DND-41 (cell line): ENCODE results near the gene ARFGEF3.
"Not testable (repeated sequence)": the region's sequence is repeated elsewhere in the genome, so short reads cannot be mapped to it uniquely, and the experiment has no call there.

Experiments
- EZH2 ChIP-seq: IDR thresholded peaks from 3 replicates; pipeline ENCODE4 v1.6.1; 2012; ENCODE audit warnings: borderline replicate concordance, low read depth, mild to moderate bottlenecking, moderate library complexity, low read length, inconsistent platforms; ENCODE audit not compliant: severe bottlenecking
- TF ChIP-seq, protein P1 (sequence below): IDR thresholded peaks from 2 replicates; pipeline ENCODE4 v1.5.1; 2012; ENCODE audit warnings: borderline replicate concordance, low read length, moderate library complexity, mild to moderate bottlenecking; ENCODE audit not compliant: poor library complexity, severe bottlenecking; ENCODE audit errors: extremely low read depth

DNA sequence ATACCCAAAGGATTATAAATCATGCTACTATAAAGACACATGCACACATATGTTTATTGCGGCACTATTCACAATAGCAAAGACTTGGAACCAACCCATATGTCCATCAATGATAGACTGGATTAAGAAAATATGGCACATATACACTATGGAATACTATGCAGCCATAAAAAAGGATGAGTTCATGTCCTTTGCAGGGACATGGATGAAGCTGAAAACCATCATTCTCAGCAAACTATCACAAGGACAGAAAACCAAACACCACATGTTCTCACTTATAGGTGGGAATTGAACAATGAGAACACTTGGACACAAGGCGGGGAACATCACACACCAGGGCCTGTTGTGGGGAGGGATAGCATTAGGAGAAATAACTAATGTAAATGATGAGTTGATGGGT is 50.8 kb downstream of the ARFGEF3 start:
- TF ChIP-seq, protein P1, sequence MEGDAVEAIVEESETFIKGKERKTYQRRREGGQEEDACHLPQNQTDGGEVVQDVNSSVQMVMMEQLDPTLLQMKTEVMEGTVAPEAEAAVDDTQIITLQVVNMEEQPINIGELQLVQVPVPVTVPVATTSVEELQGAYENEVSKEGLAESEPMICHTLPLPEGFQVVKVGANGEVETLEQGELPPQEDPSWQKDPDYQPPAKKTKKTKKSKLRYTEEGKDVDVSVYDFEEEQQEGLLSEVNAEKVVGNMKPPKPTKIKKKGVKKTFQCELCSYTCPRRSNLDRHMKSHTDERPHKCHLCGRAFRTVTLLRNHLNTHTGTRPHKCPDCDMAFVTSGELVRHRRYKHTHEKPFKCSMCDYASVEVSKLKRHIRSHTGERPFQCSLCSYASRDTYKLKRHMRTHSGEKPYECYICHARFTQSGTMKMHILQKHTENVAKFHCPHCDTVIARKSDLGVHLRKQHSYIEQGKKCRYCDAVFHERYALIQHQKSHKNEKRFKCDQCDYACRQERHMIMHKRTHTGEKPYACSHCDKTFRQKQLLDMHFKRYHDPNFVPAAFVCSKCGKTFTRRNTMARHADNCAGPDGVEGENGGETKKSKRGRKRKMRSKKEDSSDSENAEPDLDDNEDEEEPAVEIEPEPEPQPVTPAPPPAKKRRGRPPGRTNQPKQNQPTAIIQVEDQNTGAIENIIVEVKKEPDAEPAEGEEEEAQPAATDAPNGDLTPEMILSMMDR: not testable (repeated sequence)
- TF ChIP-seq EZH2: not testable (repeated sequence)
